A549 (cell line): ENCODE measurements around the gene DGKE.

Experiments used
- CEBPB ChIP-seq, 2 experiments: fragments of >200 bp in 1 of 2; sonication (Bioruptor Twin) in 1 of 2; formaldehyde crosslinking in 1 of 2; IDR thresholded peaks; 2 replicates each; pipeline ENCODE4 v1.6.1; 2012 to 2016
- CHD2 ChIP-seq: fragments of 150-350 bp; IDR thresholded peaks from 2 replicates; pipeline ENCODE4 v1.6.1; 2014; ENCODE audit warnings: low read length; ENCODE audit not compliant: partially characterized antibody
- HDAC2 ChIP-seq: fragments of 200-600 bp; sonication (generic); IDR thresholded peaks from 2 replicates; pipeline ENCODE4 v1.6.1; 2016
- KDM1A ChIP-seq: fragments of 200-600 bp; sonication (generic); IDR thresholded peaks from 2 replicates; pipeline ENCODE4 v1.6.1; 2016; ENCODE audit warnings: low read depth, mild to moderate bottlenecking
- MAX ChIP-seq: IDR thresholded peaks from 2 replicates; pipeline ENCODE4 v1.6.1; 2012
- POLR2A ChIP-seq: IDR thresholded peaks from 2 replicates; pipeline ENCODE4 v1.6.1; 2012; ENCODE audit warnings: mild to moderate bottlenecking, low read length
- POLR2AphosphoS2 ChIP-seq: conservative IDR thresholded peaks from 2 replicates; pipeline ENCODE4 v1.6.1; 2012; ENCODE audit warnings: low read length, improper control_type of control experiment, inconsistent platforms
- RFX5 ChIP-seq: fragments of 450-650 bp; IDR thresholded peaks from 2 replicates; pipeline ENCODE4 v1.7.1; 2014; ENCODE audit warnings: antibody characterized with exemption, mild to moderate bottlenecking, moderate library complexity
- SMC3 ChIP-seq: fragments of >200 bp; sonication (Bioruptor Twin); formaldehyde crosslinking; IDR thresholded peaks from 3 replicates; pipeline ENCODE4 v1.6.1; 2018; ENCODE audit warnings: inconsistent platforms
- TF ChIP-seq, protein P1 (sequence below): fragments of >200 bp; sonication (Bioruptor Twin); formaldehyde crosslinking; IDR thresholded peaks from 3 replicates; pipeline ENCODE4 v1.5.1; 2016
- TF ChIP-seq, protein P2 (sequence below): fragments of 150-350 bp; IDR thresholded peaks from 2 replicates; pipeline ENCODE4 v1.6.1; 2014; ENCODE audit warnings: low read depth, mild to moderate bottlenecking, low read length

GRCh38 chr17:56880571-56880970 is 46.6 kb downstream of the DGKE start:
- TF ChIP-seq HDAC2 (no peak), POLR2A (no peak), CEBPB (IDR thresholded peaks at IDR 0.05) (no peak), POLR2AphosphoS2 (no peak), KDM1A (no peak), CHD2 (no peak), SMC3 (no peak), MAX (no peak), RFX5 (no peak)
- TF ChIP-seq, protein P1, sequence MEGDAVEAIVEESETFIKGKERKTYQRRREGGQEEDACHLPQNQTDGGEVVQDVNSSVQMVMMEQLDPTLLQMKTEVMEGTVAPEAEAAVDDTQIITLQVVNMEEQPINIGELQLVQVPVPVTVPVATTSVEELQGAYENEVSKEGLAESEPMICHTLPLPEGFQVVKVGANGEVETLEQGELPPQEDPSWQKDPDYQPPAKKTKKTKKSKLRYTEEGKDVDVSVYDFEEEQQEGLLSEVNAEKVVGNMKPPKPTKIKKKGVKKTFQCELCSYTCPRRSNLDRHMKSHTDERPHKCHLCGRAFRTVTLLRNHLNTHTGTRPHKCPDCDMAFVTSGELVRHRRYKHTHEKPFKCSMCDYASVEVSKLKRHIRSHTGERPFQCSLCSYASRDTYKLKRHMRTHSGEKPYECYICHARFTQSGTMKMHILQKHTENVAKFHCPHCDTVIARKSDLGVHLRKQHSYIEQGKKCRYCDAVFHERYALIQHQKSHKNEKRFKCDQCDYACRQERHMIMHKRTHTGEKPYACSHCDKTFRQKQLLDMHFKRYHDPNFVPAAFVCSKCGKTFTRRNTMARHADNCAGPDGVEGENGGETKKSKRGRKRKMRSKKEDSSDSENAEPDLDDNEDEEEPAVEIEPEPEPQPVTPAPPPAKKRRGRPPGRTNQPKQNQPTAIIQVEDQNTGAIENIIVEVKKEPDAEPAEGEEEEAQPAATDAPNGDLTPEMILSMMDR = no peak
- TF ChIP-seq, protein P2, sequence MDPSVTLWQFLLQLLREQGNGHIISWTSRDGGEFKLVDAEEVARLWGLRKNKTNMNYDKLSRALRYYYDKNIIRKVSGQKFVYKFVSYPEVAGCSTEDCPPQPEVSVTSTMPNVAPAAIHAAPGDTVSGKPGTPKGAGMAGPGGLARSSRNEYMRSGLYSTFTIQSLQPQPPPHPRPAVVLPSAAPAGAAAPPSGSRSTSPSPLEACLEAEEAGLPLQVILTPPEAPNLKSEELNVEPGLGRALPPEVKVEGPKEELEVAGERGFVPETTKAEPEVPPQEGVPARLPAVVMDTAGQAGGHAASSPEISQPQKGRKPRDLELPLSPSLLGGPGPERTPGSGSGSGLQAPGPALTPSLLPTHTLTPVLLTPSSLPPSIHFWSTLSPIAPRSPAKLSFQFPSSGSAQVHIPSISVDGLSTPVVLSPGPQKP = no peak
